C4-2B (cell line): ENCODE measurements around the gene LRRC25.
"Not testable (repeated sequence)": the region's sequence is repeated elsewhere in the genome, so short reads cannot be mapped to it uniquely, and the experiment has no call there.

Source experiments
- H3K27ac ChIP-seq: fragments of 450-650 bp; 2 replicates; pipeline ENCODE4 v1.5.1; 2017
- CTCF ChIP-seq: fragments of 450-650 bp; conservative IDR thresholded peaks from 2 replicates; pipeline ENCODE4 v1.5.1; 2017; ENCODE audit warnings: mild to moderate bottlenecking
- ZFX ChIP-seq: fragments of 450-650 bp; IDR thresholded peaks from 2 replicates; pipeline ENCODE4 v1.6.1; 2017

LRRC25 gene

DNA sequence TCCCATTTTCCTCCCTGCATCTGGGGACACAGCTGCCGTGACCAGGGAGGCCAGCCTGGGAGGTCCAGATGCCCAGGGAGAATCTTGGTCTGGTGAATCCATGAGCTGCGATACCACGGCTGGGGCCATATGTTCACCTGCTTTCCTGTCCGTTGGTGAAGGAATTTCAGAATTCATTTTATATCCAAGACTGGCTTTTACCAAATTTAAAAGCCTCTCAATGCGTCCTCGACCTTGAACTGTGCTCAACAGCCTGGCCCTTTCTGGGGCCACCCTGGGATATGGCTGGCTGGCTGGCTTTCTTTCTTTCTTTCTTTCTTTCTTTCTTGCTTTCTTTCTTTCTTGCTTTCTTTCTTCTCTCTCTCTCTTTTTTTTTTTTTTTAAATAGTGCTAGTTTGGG lies 33.6 kb downstream of the LRRC25 start:
- TF ChIP-seq ZFX: no peak
- no peak for TF ChIP-seq CTCF
- peak overlapping the region; percentile 97 for H3K27ac ChIP-seq

GRCh38 chr19:18362934-18363542 lies 34.4 kb downstream of the LRRC25 start:
- no peak for TF ChIP-seq CTCF
- no peak for TF ChIP-seq ZFX
- peak overlapping the region; percentile 97 for H3K27ac ChIP-seq

DNA sequence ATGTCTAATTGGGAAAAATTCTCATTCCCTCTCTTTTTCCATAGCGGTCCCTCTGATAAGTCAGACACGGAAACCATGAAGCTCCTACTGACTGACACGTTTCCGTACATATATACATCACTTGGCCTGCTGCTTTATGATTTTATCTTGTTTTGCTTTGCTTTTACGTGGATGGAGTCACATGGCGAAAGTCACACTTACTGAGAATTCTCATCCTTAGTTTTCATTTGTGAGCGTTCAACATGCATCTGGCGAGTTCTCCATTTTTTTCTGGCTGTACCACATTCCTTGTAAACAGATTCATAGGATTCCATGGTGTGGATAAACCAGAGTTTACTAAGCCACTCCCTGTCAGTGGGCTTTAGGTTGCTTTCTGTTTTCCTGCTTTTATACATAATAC lies 35.8 kb downstream of the LRRC25 start:
- TF ChIP-seq CTCF (no peak), ZFX (no peak)
- H3K27ac ChIP-seq: peak overlapping the region; percentile 97; the same call in 1 of the 2 replicates

DNA sequence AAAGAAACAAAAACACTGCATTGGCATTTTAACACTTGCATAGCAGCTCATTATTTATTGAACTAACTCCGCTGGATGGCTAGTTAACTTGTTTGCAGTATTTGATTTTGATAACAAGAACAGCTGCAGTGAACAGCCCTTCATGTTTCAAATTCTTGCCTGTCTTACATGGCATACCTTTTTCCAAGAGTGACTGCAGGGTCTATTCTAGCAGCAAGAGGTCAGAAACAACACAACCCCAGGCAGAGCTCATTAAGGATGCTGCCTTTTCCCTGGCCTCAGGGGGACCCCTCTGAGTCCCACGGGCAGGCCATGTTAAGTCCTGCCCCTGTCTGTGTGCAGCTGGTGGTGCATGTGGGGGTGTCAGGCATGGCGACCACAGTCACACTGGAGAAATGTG lies 40.4 kb downstream of the LRRC25 start:
- peak overlapping the region; percentile 3; the same call in 1 of the 2 replicates for H3K27ac ChIP-seq
- TF ChIP-seq CTCF (no peak), ZFX (no peak)

DNA sequence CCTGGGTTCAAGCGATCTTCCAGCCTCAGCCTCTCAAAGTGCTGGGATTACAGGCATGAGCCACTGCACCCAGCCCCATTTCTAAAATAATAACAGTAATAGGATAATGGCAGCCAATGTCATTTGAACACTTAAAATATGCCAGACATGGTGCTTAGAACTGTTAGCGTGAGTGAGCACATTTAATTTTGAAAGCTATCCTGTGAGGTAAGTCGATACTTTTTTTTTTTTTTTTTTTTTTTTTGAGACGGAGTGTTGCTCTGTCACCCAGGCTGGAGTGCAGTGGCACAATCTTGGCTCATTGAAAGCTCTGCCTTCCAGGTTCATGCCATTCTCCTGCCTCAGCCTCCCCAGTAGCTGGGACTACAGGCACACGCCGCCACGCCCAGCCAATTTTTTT lies 42.7 kb downstream of the LRRC25 start:
- not testable (repeated sequence) for H3K27ac ChIP-seq

DNA sequence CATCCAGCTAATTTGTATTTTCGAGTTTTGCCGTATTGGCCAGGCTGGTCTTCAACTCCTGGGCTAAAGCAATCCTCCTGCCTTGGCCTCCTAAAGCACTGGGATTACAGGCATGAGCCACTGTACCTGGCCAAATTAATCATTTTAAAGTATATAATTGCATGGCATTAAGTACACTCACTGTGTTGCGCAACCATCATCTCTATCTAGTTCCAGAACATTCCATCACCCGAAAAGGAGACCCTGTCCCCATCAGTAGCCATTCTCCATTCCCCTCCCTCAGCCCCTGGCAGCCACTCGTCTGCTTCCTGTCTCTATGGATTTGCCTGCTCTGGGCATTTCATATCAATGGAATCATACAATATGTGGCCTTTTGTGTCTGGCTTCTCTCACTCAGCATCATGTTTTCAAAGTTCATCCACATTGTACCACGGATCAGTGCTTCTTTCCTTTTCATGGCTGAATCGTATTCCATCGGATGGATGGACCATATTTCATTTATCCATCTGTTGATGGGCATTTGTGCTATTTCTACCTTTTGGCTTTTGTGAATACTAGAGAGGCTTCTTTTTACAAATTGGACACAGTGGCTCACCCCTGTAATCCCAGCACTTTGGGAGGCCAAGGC lies 43.9 kb downstream of the LRRC25 start:
- TF ChIP-seq ZFX (no peak), CTCF (no peak)
- no peak overlapping the region for H3K27ac ChIP-seq

DNA sequence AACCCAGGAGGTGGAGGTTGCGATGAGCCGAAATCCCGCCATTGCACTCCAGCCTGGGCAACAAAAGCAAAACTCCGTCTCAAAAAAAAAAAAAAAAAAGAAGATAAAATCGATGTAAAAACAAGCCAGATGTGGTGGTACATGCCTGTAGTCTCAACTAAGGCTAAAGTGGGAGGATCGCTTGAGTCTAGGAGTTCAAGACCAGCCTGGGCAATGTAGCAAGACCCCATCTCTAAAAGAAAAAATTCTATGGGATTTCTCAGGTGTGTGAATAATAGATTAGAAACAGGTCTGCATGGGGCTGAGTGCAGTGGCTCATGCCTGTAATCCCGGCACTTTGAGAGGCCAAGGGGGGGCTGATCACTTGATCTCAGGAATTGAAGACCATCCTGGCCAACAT lies 45.9 kb downstream of the LRRC25 start:
- TF ChIP-seq CTCF (no peak), ZFX (no peak)

GRCh38 chr19:18350490-18350889 lies 46.9 kb downstream of the LRRC25 start:
- no peak for TF ChIP-seq ZFX
- no peak for TF ChIP-seq CTCF
- H3K27ac ChIP-seq: no peak overlapping the region

More for the DNA sequence above, 45.9 kb downstream of the LRRC25 start:
- H3K27ac ChIP-seq: no peak overlapping the region
